K562 (cell line): ENCODE measurements around the gene PRSS56. TPM values are rescaled to one million over a fixed set of nuclear protein-coding genes. Genes with fewer than 3 reads are reported as not detected.

ENCODE experiments used
- BRD9 ChIP-seq: fragments of 450-650 bp; IDR thresholded peaks from 2 replicates; pipeline ENCODE4 v1.6.1; 2018; ENCODE audit warnings: low read depth; ENCODE audit not compliant: partially characterized antibody
- BRF2 ChIP-seq: IDR thresholded peaks from 3 replicates; pipeline ENCODE4 v1.6.1; 2011; ENCODE audit warnings: borderline replicate concordance, mild to moderate bottlenecking; ENCODE audit not compliant: insufficient read length, insufficient read depth
- HDAC8 ChIP-seq: fragments of 450-650 bp; IDR thresholded peaks from 2 replicates; pipeline ENCODE4 v1.6.1; 2016; ENCODE audit warnings: mild to moderate bottlenecking, missing genetic modification characterization, moderate library complexity, missing compliant biosample characterization
- MEF2D ChIP-seq: conservative IDR thresholded peaks from 2 replicates; pipeline ENCODE4 v1.6.1; 2016; ENCODE audit warnings: low read depth, missing genetic modification characterization, missing compliant biosample characterization
- MYBL2 ChIP-seq, 2 experiments: fragments of 450-650 bp in 1 of 2; sonication (generic) in 1 of 2; formaldehyde crosslinking in 1 of 2; IDR thresholded peaks; 2 replicates each; pipeline versions ENCODE4 v1.6.1 to v1.8.1; 2017 to 2022; ENCODE audit warnings: borderline replicate concordance in 1 of 2, inconsistent platforms in 1 of 2, low read depth in 1 of 2, mild to moderate bottlenecking in 1 of 2, missing genetic modification reagents in 1 of 2, moderate library complexity in 1 of 2
- PATZ1 ChIP-seq: fragments of 250-450 bp; sonication (Bioruptor Pico); IDR thresholded peaks from 2 replicates; pipeline ENCODE4 v1.5.0; 2020; ENCODE audit warnings: mild to moderate bottlenecking, borderline replicate concordance
- PHB2 ChIP-seq: fragments of 450-650 bp; IDR thresholded peaks from 2 replicates; pipeline ENCODE4 v1.6.1; 2017; ENCODE audit warnings: low read depth
- STAG1 ChIP-seq: sonication (generic); formaldehyde crosslinking; IDR thresholded peaks from 2 replicates; pipeline ENCODE4 v1.5.0; 2020; ENCODE audit warnings: missing genetic modification reagents, borderline replicate concordance
- TSHZ1 ChIP-seq: fragments of 250-450 bp; sonication (Bioruptor Pico); IDR thresholded peaks from 2 replicates; pipeline ENCODE4 v1.4.0; 2020; ENCODE audit warnings: mild to moderate bottlenecking, moderate library complexity
- ZEB2 ChIP-seq: fragments of 450-650 bp; IDR thresholded peaks from 2 replicates; pipeline ENCODE4 v1.6.1; 2016
- ZFP36 ChIP-seq: fragments of 150-350 bp; IDR thresholded peaks from 2 replicates; pipeline ENCODE4 v1.6.1; 2018; ENCODE audit warnings: low read length, low read depth; ENCODE audit not compliant: partially characterized antibody
- ZNF165 ChIP-seq: fragments of 250-450 bp; sonication (Bioruptor Pico); IDR thresholded peaks from 2 replicates; pipeline ENCODE4 v1.4.0; 2020; ENCODE audit warnings: borderline replicate concordance
- ZNF23 ChIP-seq: fragments of 250-450 bp; sonication (Bioruptor Pico); IDR thresholded peaks from 2 replicates; pipeline ENCODE4 v1.4.0; 2020; ENCODE audit warnings: mild to moderate bottlenecking
- polyA plus RNA-seq, 8 experiments: library from polyadenylated mRNA; depleted of rRNA in 4 of 8; stranded (reverse) in 5 of 8; unstranded in 3 of 8; fragments of >200 nt; fragmentation: Nextera tagmentation in 2 of 8; fragmentation: Illumina TruSeq in 1 of 8; extraction: Ambion mirVana in 2 of 8; extraction: Trizol in 1 of 8; gene quantifications; 2 replicates each; pipeline versions ENCODE4 v1.2.1 to v1.2.3, GENCODE V29; 2011 to 2014; ENCODE audit warnings: inconsistent platforms in 1 of 8, missing spikeins in 1 of 8
- total RNA-seq, 7 experiments: library from RNA; depleted of rRNA in 6 of 7; stranded (reverse); fragments of >200 nt in 6 of 7; fragmentation: Illumina TruSeq in 2 of 7; extraction: Trizol in 2 of 7; gene quantifications; 2 replicates each; pipeline versions ENCODE4 v1.2.1 to v1.2.3, GENCODE V29; 2011 to 2021; ENCODE audit warnings: low replicate concordance in 1 of 7
- TF ChIP-seq, protein P1 (sequence below), 3 experiments: fragments of 200-800 bp in 1 of 3; sonication (Bioruptor generic) in 1 of 3; sonication (generic) in 1 of 3; formaldehyde crosslinking in 1 of 3; IDR thresholded peaks; 2 replicates each; pipeline versions ENCODE4 v1.6.1 to v1.8.0; 2016 to 2022; ENCODE audit warnings: mild to moderate bottlenecking in 2 of 3, missing compliant biosample characterization in 2 of 3, missing genetic modification characterization in 2 of 3, missing genetic modification reagents in 1 of 3
- TF ChIP-seq, protein P2 (sequence below): fragments of 450-650 bp; formaldehyde crosslinking; IDR thresholded peaks from 2 replicates; pipeline ENCODE4 v1.4.0; 2020; ENCODE audit warnings: mild to moderate bottlenecking, moderate library complexity

PRSS56 gene
- total and polyA plus RNA-seq, 9 of the 15 experiments (the other 6 are each of a cell fraction or from before 2014, with no cell fraction given), result not detected

GRCh38 chr2:232550354-232551249 lies 30.4 kb downstream of the PRSS56 start, which contains the start of the genes EIF4E2 and TIGD1 (continued):
- no peak for TF ChIP-seq PATZ1 (CRISPR knock-in tag)
- no peak for TF ChIP-seq ZNF23 (CRISPR knock-in tag)
- no peak for TF ChIP-seq TSHZ1 (CRISPR knock-in tag)
- TF ChIP-seq STAG1 (CRISPR knock-in tag), result no peak
- no peak for TF ChIP-seq BRF2
- TF ChIP-seq PHB2, result no peak
- TF ChIP-seq BRD9, result no peak
- no peak for TF ChIP-seq MYBL2 (IDR thresholded peaks at IDR 0.05; ENCODE audit: low read depth)
- no peak for TF ChIP-seq MYBL2 (CRISPR knock-in tag; IDR thresholded peaks at IDR 0.05; ENCODE audit: borderline replicate concordance)
- TF ChIP-seq, protein P1, sequence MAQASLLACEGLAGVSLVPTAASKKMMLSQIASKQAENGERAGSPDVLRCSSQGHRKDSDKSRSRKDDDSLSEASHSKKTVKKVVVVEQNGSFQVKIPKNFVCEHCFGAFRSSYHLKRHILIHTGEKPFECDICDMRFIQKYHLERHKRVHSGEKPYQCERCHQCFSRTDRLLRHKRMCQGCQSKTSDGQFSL (CRISPR knock-in tag; IDR thresholded peaks at IDR 0.05), result peak; percentile 67; the same call in 1 of the 2 replicates
- TF ChIP-seq, protein P1 (tag; IDR thresholded peaks at IDR 0.05), result no peak
- no peak for TF ChIP-seq ZNF165 (CRISPR knock-in tag)
- no peak for TF ChIP-seq HDAC8 (tag)
- TF ChIP-seq ZEB2, result peak; percentile 75
- no peak for TF ChIP-seq ZFP36
- no peak for TF ChIP-seq MEF2D (tag)
- TF ChIP-seq, protein P2, sequence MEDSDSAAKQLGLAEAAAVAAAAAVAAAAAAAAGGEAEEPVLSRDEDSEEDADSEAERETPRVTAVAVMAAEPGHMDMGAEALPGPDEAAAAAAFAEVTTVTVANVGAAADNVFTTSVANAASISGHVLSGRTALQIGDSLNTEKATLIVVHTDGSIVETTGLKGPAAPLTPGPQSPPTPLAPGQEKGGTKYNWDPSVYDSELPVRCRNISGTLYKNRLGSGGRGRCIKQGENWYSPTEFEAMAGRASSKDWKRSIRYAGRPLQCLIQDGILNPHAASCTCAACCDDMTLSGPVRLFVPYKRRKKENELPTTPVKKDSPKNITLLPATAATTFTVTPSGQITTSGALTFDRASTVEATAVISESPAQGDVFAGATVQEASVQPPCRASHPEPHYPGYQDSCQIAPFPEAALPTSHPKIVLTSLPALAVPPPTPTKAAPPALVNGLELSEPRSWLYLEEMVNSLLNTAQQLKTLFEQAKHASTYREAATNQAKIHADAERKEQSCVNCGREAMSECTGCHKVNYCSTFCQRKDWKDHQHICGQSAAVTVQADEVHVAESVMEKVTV (CRISPR knock-in tag), result no peak
